ENCODE data around the gene ATP11A.

- TF ChIP-seq POLR2A (IDR thresholded peaks at IDR 0.05) (no peak), CTCF (IDR thresholded peaks at IDR 0.05 in 8 of 11, conservative IDR thresholded peaks at IDR 0.05 in 3 of 11) (no peak)
Measured at GRCh38 chr13:112904436-112904960, 214.7 kb downstream of the ATP11A start.
